Measurements from ENCODE around the gene HAND1.

- TF ChIP-seq CTCF (conservative IDR thresholded peaks at IDR 0.05 in 1 of 2, IDR thresholded peaks at IDR 0.05 in 1 of 2; ENCODE audit: extremely low read depth in 1 of 2, insufficient read depth in 1 of 2, low read depth in 1 of 2, low read length in 2 of 2) (no peak), EZH2 (IDR thresholded peaks at IDR 0.05; ENCODE audit: borderline replicate concordance, low read length) (no peak)
Observed at GRCh38 chr5:154437281-154437965, 40.6 kb downstream of the HAND1 start.

Measured in mammary epithelial cell (primary cell).